ENCODE results near the gene NMD3.

The NMD3 gene

DNA sequence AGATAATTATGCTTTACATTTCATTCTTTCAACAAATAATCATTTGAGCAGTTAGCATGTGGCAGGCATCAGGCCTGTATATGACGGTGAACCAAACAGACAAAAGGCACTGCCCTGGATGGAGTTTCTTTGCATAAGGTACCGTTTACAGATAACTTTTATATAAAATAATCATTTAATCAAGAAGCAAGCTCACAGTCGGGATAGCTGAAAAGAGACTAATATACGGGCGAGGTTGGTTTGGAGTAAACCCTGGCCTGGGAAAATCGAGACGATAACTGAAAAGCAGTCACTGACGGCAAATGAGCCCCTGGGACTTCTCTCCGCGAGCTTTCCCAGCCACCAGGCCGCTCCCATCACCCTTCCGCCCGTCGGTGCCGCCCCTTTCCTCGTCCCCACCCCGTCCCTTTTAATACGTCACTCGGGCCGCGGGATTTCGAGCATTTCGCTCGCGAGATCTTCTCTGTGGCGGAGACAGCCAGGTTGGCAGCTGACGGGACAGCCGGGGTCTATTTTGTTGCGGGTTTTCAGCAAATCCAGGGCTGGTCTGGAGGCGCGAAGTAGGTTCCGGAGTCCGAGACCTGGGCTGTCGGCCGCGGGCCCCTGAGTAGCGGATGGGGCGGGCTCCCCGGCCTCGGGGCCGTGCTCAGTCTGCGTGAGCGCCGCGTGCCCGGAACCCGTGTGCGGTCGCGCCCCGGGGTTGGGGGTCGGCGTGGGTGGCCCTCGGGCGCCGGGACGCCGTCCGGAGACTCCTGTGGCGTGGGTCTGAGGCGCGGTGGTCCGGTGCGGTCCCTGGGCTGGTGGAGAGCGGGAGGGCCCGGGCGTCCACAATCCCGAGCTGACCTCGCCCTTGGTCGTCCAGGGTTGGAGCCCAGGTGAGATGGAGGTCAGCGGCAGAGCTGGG is at the start of gene NMD3:
Gene NMD3, plus strand, starts transcription at position 462 of the 904 bp plus-strand sequence. CDS start 703 bp downstream, outside the sequence.
- TF ChIP-seq, protein P1, sequence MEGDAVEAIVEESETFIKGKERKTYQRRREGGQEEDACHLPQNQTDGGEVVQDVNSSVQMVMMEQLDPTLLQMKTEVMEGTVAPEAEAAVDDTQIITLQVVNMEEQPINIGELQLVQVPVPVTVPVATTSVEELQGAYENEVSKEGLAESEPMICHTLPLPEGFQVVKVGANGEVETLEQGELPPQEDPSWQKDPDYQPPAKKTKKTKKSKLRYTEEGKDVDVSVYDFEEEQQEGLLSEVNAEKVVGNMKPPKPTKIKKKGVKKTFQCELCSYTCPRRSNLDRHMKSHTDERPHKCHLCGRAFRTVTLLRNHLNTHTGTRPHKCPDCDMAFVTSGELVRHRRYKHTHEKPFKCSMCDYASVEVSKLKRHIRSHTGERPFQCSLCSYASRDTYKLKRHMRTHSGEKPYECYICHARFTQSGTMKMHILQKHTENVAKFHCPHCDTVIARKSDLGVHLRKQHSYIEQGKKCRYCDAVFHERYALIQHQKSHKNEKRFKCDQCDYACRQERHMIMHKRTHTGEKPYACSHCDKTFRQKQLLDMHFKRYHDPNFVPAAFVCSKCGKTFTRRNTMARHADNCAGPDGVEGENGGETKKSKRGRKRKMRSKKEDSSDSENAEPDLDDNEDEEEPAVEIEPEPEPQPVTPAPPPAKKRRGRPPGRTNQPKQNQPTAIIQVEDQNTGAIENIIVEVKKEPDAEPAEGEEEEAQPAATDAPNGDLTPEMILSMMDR (IDR thresholded peaks at IDR 0.05): no peak

GRCh38 chr3:161171639-161172552 is 49.2 kb upstream of the NMD3 start:
- TF ChIP-seq, protein P1 (IDR thresholded peaks at IDR 0.05): no peak

DNA sequence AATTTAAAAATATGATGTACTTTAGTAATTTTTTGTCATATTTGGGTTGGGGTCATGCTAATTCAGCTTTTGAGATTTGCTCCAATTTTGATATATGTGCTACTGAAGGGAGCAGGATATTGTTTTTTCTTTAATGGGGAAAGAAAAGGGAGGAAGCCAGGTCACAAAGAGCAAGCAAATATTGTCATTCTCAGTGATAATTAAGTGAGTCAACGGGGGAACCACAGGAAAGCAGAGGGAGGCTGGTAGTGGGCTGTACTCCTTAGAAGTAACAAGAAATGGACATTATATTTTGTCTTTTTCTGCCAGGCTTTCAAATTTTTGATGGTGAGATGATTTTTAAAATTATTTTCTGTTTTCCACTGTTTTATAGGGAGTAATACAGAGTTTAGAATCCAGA is 45.6 kb upstream of the NMD3 start:
- TF ChIP-seq, protein P1 (IDR thresholded peaks at IDR 0.05): no peak

DNA sequence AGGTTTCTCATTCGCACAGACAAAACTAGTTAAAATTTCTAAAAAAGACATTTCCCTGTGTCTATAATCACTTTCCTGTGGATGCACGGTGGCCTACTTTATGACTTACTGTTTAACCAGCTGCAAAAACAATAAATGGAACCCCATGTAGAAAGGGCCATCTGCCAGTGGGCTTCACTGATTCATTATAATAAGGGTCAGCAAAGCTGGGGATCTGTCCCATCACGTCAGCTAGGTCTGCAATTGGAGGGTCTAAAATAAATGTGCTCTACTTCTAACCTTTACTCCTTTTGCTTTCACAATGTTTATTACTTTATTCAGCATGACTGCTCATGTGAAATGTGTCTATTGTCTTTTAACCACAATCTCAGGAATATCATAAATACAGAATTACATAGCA is 43.1 kb upstream of the NMD3 start:
- TF ChIP-seq, protein P1 (IDR thresholded peaks at IDR 0.05): no peak

GRCh38 chr3:161187046-161187445 is 34.1 kb upstream of the NMD3 start:
- TF ChIP-seq, protein P1 (IDR thresholded peaks at IDR 0.05): no peak

GRCh38 chr3:161197855-161198850 is 23.0 kb upstream of the NMD3 start:
- TF ChIP-seq, protein P1 (IDR thresholded peaks at IDR 0.05): no peak
